ENCODE measurements around the gene RASGRF1. TPM values are rescaled to one million over a fixed set of nuclear protein-coding genes. Genes with fewer than 3 reads are reported as not detected.

The RASGRF1 gene
- total RNA-seq, 2 experiments from 2014 or later: 3.0 to 4.5 TPM

DNA sequence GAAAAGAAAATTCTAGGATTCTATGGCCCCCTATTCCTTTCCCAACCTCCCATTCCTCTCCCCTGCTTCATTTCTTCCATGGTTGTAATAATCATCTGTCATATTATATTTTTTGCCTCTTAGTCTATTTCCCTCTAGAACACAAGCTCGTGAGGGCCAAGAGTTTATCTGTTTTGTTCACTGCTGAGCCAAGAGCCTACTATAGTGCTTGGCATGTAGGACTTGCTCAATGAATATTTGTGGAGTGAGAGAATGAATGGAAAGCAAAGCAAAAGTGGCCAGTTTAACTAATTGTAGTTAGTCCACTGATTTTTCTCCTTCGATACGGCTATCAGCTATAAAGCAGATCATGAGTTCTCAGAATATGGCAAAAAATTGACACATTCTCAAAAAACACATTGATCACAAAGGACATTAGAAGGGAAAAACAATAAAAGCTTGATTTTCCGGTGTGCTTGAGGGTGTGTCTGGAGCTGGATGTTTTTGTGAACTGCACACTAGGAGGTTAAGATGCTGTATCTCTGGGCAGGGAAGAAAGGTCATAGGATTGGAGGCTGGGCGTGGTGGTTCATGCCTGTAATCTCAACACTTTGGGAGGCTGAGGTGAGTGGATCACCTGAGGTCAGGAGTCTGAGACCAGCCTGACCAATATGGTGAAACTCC lies 120.8 kb downstream of the RASGRF1 start:
- TF ChIP-seq, protein P1, sequence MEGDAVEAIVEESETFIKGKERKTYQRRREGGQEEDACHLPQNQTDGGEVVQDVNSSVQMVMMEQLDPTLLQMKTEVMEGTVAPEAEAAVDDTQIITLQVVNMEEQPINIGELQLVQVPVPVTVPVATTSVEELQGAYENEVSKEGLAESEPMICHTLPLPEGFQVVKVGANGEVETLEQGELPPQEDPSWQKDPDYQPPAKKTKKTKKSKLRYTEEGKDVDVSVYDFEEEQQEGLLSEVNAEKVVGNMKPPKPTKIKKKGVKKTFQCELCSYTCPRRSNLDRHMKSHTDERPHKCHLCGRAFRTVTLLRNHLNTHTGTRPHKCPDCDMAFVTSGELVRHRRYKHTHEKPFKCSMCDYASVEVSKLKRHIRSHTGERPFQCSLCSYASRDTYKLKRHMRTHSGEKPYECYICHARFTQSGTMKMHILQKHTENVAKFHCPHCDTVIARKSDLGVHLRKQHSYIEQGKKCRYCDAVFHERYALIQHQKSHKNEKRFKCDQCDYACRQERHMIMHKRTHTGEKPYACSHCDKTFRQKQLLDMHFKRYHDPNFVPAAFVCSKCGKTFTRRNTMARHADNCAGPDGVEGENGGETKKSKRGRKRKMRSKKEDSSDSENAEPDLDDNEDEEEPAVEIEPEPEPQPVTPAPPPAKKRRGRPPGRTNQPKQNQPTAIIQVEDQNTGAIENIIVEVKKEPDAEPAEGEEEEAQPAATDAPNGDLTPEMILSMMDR (conservative IDR thresholded peaks at IDR 0.05; ENCODE audit: low read length): no peak
- Histone ChIP-seq H3K9me3 (ENCODE audit: low read length) (no peaks in the 10 kb centered on the region), H3K79me2 (ENCODE audit: insufficient read depth, low read depth, low read length) (no peaks in the 10 kb centered on the region), H2AFZ (ENCODE audit: low read length) (no peak overlapping the region), H3K4me2 (ENCODE audit: low read length) (no peak overlapping the region), H4K20me1 (ENCODE audit: insufficient read depth, low read length) (no peaks in the 10 kb centered on the region), H3K4me3 (ENCODE audit: low read depth, low read length, poor library complexity, severe bottlenecking) (no peak overlapping the region), H3K4me1 (ENCODE audit: insufficient read depth, low read length, poor library complexity, severe bottlenecking) (no peaks in the 10 kb centered on the region), H3K9me2 (ENCODE audit: insufficient read depth, low read length) (no peaks in the 10 kb centered on the region), H3K36me3 (ENCODE audit: insufficient read depth, low read length) (no peaks in the 10 kb centered on the region), H3K27ac (ENCODE audit: low read depth, low read length, poor library complexity, severe bottlenecking) (no peak overlapping the region)
- CTCF ChIA-PET (ENCODE audit: unreplicated experiment): no interaction called here
- POLR2A ChIA-PET: interaction anchor here (0.6 kb wide), 1 partner anchor 1489 kb away, joined by 3 read pairs; no protein-coding TSS in a partner anchor
- DNase-seq (ENCODE audit: low spot score): no peak
- intact Hi-C loops (cut with micrococcal nuclease; ENCODE audit: unreplicated experiment): no loop called here
- BruUV-seq (replicated peaks): no TSS peak

DNA sequence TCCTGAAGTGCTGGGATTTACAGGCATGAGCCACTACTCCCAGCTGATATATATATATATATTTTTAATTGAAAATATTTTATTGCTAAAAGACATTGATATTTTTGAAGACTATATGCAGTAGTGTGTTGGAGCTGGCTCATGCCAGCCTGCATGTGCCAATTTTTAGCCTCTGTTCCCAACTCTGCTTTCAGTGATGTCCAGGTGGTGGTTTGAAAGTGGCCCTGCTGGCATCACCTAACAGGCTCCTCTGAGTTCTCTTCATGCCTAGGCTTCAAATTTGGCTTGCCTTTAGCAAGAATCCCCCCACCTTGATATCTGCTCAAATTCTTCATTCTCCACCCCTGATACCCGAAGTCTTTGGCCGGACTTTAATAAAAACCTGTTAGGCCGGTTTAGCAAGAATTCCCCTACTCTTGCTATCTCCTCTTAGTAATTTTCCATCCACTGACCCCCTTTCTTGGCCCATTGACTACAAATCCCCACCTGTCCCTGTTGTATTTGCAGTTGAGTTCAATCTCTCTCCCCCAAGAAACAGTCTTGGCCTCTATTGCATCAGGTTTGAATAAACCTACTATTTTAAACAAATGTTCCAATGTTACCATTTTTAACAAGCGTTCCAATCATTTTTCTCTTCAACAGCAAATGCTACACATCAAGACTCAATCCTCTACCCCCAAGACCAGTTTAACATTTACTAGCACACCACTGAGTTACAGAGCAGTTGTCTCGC lies 121.9 kb downstream of the RASGRF1 start:
- BruUV-seq (replicated peaks): no TSS peak
- intact Hi-C loops (cut with micrococcal nuclease; ENCODE audit: unreplicated experiment): no loop called here
- no peak overlapping the region for H3K4me2 ChIP-seq (ENCODE audit: low read length)

More for the DNA sequence above, 121.9 kb downstream of the RASGRF1 start:
- H3K4me1 ChIP-seq (ENCODE audit: insufficient read depth, low read length, poor library complexity, severe bottlenecking): no peaks in the 10 kb centered on the region
- ChIA-PET POLR2A (interaction anchor here (0.6 to 1.8 kb wide), 3 partner anchors 10 to 174 kb away, joined by 3 to 4 read pairs (median 3); no protein-coding TSS in a partner anchor), CTCF (ENCODE audit: unreplicated experiment) (no interaction called here)
- no peaks in the 10 kb centered on the region for H3K9me2 ChIP-seq (ENCODE audit: insufficient read depth, low read length)
- TF ChIP-seq, protein P1 (conservative IDR thresholded peaks at IDR 0.05; ENCODE audit: low read length): no peak
- no peak for TF ChIP-seq EZH2phosphoT487 (IDR thresholded peaks at IDR 0.05; ENCODE audit: borderline replicate concordance, low read depth, low read length)
- no peak overlapping the region for H3K4me3 ChIP-seq (ENCODE audit: low read depth, low read length, poor library complexity, severe bottlenecking)
- H3K79me2 ChIP-seq (ENCODE audit: insufficient read depth, low read depth, low read length): no peaks in the 10 kb centered on the region
- no peaks in the 10 kb centered on the region for H3K9me3 ChIP-seq (ENCODE audit: low read length)
- no peaks in the 10 kb centered on the region for H3K36me3 ChIP-seq (ENCODE audit: insufficient read depth, low read length)
- H3K27ac ChIP-seq (ENCODE audit: low read depth, low read length, poor library complexity, severe bottlenecking): no peak overlapping the region
- no peak overlapping the region for H2AFZ ChIP-seq (ENCODE audit: low read length)
- no peak for DNase-seq (ENCODE audit: low spot score)
- no peaks in the 10 kb centered on the region for H4K20me1 ChIP-seq (ENCODE audit: insufficient read depth, low read length)

All from OCI-LY7 (cell line).